ENCODE data around the gene DZIP1.

DZIP1 gene

DNA sequence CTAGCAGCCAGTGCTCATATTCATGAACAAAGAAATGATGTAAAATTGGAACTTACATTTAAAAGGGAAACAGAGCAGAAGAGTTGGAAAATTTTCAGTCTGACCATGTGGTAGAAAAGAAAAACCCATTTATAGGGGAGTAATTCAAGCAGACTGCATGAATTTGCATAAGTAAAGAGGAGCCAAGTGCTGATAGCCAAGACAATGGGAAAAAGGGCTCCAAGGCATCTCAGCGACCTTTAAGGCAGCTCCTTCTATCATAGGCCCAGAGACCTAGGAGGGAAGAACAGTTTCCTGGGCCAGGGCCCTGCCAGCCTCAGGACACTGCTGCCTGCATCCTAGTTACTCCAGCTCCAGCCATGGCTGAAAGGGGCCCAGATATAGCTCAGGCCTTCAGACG is 39.9 kb upstream of the DZIP1 start:
- Histone ChIP-seq H3K9me3 (ENCODE audit: low read length) (peaks cover 23% of the 10 kb centered on the region), H3K27me3 (ENCODE audit: insufficient read depth, low read length) (no peaks in the 10 kb centered on the region), H3K36me3 (ENCODE audit: insufficient read depth, low read length) (peaks cover 22% of the 10 kb centered on the region), H3K27ac (ENCODE audit: low read depth, low read length, poor library complexity, severe bottlenecking) (no peak overlapping the region), H3K4me3 (ENCODE audit: low read depth, low read length, poor library complexity, severe bottlenecking) (no peak overlapping the region), H3K79me2 (ENCODE audit: insufficient read depth, low read length) (peaks cover 94% of the 10 kb centered on the region), H3F3A (ENCODE audit: insufficient read depth, low read length) (no peaks in the 10 kb centered on the region), H4K20me1 (ENCODE audit: insufficient read depth, low read length) (no peaks in the 10 kb centered on the region), H3K4me1 (ENCODE audit: insufficient read depth, low read length, severe bottlenecking) (peaks cover 8% of the 10 kb centered on the region), H3K9me2 (ENCODE audit: low read depth, low read length) (no peaks in the 10 kb centered on the region), H3K9ac (ENCODE audit: low read length) (no peak overlapping the region), H2AFZ (ENCODE audit: low read length) (no peak overlapping the region), H3K4me2 (ENCODE audit: low read length) (no peak overlapping the region)
- TF ChIP-seq, protein P1, sequence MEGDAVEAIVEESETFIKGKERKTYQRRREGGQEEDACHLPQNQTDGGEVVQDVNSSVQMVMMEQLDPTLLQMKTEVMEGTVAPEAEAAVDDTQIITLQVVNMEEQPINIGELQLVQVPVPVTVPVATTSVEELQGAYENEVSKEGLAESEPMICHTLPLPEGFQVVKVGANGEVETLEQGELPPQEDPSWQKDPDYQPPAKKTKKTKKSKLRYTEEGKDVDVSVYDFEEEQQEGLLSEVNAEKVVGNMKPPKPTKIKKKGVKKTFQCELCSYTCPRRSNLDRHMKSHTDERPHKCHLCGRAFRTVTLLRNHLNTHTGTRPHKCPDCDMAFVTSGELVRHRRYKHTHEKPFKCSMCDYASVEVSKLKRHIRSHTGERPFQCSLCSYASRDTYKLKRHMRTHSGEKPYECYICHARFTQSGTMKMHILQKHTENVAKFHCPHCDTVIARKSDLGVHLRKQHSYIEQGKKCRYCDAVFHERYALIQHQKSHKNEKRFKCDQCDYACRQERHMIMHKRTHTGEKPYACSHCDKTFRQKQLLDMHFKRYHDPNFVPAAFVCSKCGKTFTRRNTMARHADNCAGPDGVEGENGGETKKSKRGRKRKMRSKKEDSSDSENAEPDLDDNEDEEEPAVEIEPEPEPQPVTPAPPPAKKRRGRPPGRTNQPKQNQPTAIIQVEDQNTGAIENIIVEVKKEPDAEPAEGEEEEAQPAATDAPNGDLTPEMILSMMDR (IDR thresholded peaks at IDR 0.05; ENCODE audit: low read length), result no peak
- no peak for TF ChIP-seq EZH2 (IDR thresholded peaks at IDR 0.05; ENCODE audit: borderline replicate concordance, low read length)

DNA sequence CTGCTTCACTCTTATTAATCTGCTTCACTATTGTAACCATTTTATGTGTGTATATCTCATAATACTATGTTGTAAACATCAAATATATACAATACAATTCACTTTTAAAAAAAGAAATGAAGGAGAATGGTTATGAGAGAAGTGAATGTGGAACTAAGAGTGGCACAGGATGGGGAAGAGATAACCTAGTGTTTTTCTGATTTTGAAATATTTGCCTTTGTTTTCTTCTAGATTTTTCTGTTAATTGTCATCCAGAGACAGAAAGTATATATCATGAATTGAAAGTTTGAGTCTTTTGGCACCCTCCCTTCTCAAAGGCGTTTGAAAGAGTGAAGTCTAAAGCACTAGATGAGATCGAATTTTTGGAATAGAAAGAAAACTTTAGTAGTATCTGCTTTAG is 35.2 kb upstream of the DZIP1 start:
- Histone ChIP-seq H3K4me3 (ENCODE audit: low read depth, low read length, poor library complexity, severe bottlenecking) (peak overlapping the region; percentile 75), H4K20me1 (ENCODE audit: insufficient read depth, low read length) (no peaks in the 10 kb centered on the region), H3K9ac (ENCODE audit: low read length) (no peak overlapping the region; the same call in 1 of the 2 replicates), H3K79me2 (ENCODE audit: insufficient read depth, low read length) (peaks cover 69% of the 10 kb centered on the region), H3K36me3 (ENCODE audit: insufficient read depth, low read length) (peaks cover 22% of the 10 kb centered on the region), H3K27me3 (ENCODE audit: insufficient read depth, low read length) (no peaks in the 10 kb centered on the region), H3K9me2 (ENCODE audit: low read depth, low read length) (no peaks in the 10 kb centered on the region), H2AFZ (ENCODE audit: low read length) (no peak overlapping the region), H3F3A (ENCODE audit: insufficient read depth, low read length) (no peaks in the 10 kb centered on the region), H3K4me1 (ENCODE audit: insufficient read depth, low read length, severe bottlenecking) (peaks cover 39% of the 10 kb centered on the region), H3K9me3 (ENCODE audit: low read length) (peaks cover 2% of the 10 kb centered on the region; the same call in 1 of the 2 replicates), H3K27ac (ENCODE audit: low read depth, low read length, poor library complexity, severe bottlenecking) (no peak overlapping the region), H3K4me2 (ENCODE audit: low read length) (peak overlapping the region; percentile 83)
- TF ChIP-seq EZH2 (IDR thresholded peaks at IDR 0.05; ENCODE audit: borderline replicate concordance, low read length), result no peak
- TF ChIP-seq, protein P1 (IDR thresholded peaks at IDR 0.05; ENCODE audit: low read length), result no peak

DNA sequence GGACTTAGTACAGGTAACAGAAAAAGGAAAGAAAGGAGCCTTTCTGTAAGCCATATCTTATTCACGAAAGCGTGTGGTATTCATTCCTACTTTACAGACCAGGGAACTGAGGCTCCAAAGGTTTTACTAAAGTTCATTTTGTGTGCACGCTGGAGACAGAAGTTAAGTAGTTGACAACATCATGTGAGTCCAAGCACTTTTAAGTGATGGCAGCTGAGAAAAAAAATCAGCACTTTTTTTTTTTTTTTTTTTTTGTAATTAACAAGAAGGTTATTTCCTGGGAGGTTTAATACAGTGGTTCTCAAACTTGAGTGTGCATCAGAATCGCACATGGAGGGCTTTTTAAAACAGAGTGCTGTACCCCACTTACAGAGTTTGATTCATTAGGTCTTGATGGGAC is 34.5 kb upstream of the DZIP1 start:
- Histone ChIP-seq H3K9me3 (ENCODE audit: low read length) (no peaks in the 10 kb centered on the region; the same call in 1 of the 2 replicates), H3K4me3 (ENCODE audit: low read depth, low read length, poor library complexity, severe bottlenecking) (peak overlapping the region; percentile 75), H3K4me2 (ENCODE audit: low read length) (peak overlapping the region; percentile 83), H3F3A (ENCODE audit: insufficient read depth, low read length) (no peaks in the 10 kb centered on the region), H3K9ac (ENCODE audit: low read length) (peak overlapping the region; percentile 84), H3K4me1 (ENCODE audit: insufficient read depth, low read length, severe bottlenecking) (peaks cover 40% of the 10 kb centered on the region), H3K27ac (ENCODE audit: low read depth, low read length, poor library complexity, severe bottlenecking) (peak overlapping the region; percentile 6), H2AFZ (ENCODE audit: low read length) (no peak overlapping the region), H3K9me2 (ENCODE audit: low read depth, low read length) (no peaks in the 10 kb centered on the region), H4K20me1 (ENCODE audit: insufficient read depth, low read length) (no peaks in the 10 kb centered on the region), H3K27me3 (ENCODE audit: insufficient read depth, low read length) (no peaks in the 10 kb centered on the region), H3K79me2 (ENCODE audit: insufficient read depth, low read length) (peaks cover 63% of the 10 kb centered on the region), H3K36me3 (ENCODE audit: insufficient read depth, low read length) (peaks cover 16% of the 10 kb centered on the region)
- TF ChIP-seq, protein P1 (IDR thresholded peaks at IDR 0.05; ENCODE audit: low read length), result no peak
- no peak for TF ChIP-seq EZH2 (IDR thresholded peaks at IDR 0.05; ENCODE audit: borderline replicate concordance, low read length)
